ENCODE data around the gene TERT. TPM values are rescaled to one million over a fixed set of nuclear protein-coding genes. Genes with fewer than 3 reads are reported as not detected.
"Not testable (repeated sequence)": the region's sequence is repeated elsewhere in the genome, so short reads cannot be mapped to it uniquely, and the experiment has no call there.

TERT gene
- 2.2 and 3.3 TPM in 2 replicates for total RNA-seq (2014; rRNA removed; shearing (Covaris generic); ENCODE audit: low replicate concordance)

DNA sequence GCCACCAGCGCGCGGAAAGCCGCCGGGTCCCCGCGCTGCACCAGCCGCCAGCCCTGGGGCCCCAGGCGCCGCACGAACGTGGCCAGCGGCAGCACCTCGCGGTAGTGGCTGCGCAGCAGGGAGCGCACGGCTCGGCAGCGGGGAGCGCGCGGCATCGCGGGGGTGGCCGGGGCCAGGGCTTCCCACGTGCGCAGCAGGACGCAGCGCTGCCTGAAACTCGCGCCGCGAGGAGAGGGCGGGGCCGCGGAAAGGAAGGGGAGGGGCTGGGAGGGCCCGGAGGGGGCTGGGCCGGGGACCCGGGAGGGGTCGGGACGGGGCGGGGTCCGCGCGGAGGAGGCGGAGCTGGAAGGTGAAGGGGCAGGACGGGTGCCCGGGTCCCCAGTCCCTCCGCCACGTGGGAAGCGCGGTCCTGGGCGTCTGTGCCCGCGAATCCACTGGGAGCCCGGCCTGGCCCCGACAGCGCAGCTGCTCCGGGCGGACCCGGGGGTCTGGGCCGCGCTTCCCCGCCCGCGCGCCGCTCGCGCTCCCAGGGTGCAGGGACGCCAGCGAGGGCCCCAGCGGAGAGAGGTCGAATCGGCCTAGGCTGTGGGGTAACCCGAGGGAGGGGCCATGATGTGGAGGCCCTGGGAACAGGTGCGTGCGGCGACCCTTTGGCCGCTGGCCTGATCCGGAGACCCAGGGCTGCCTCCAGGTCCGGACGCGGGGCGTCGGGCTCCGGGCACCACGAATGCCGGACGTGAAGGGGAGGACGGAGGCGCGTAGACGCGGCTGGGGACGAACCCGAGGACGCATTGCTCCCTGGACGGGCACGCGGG, at the start of gene TERT:
TSS of gene TERT (minus strand) at position 234 of the 815 bp plus-strand sequence. CDS start at position 155, 79 bp downstream.
- H3K79me2 ChIP-seq (ENCODE audit: low read length), result peaks cover 16% of the 10 kb centered on the region
- H3K4me1 ChIP-seq (ENCODE audit: low read length), result peaks cover 26% of the 10 kb centered on the region
- H3K36me3 ChIP-seq (ENCODE audit: insufficient read depth, low read length), result no peaks in the 10 kb centered on the region
- peak within 1 kb of the TSS; percentile 67 for H3K4me3 ChIP-seq (ENCODE audit: low read length)
- H3K27me3 ChIP-seq (ENCODE audit: low read length), result no peaks in the 10 kb centered on the region
- peak within 1 kb of the TSS; percentile 89 for H3K4me2 ChIP-seq (ENCODE audit: low read depth, low read length, poor library complexity, severe bottlenecking)
- peak within 1 kb of the TSS; percentile 72 for H3K9ac ChIP-seq (ENCODE audit: low read length)
- H3K9me3 ChIP-seq (ENCODE audit: low read length), result no peaks in the 10 kb centered on the region
- no peaks in the 10 kb centered on the region for H3K9me2 ChIP-seq (replicated peaks; ENCODE audit: insufficient read depth, low read length)
- H2AFZ ChIP-seq (ENCODE audit: low read length), result peak within 1 kb of the TSS; percentile 86; the same call in 1 of the 2 replicates
- H3K27ac ChIP-seq (ENCODE audit: low read length), result no peak within 1 kb of the TSS
- no peaks in the 10 kb centered on the region for H4K20me1 ChIP-seq (ENCODE audit: insufficient read depth, low read depth, low read length)
- DNase-seq, result peak; percentile 92

- Histone ChIP-seq H3K4me2 (ENCODE audit: low read depth, low read length, poor library complexity, severe bottlenecking) (peak overlapping the region; percentile 96), H3K9me3 (ENCODE audit: low read length) (no peaks in the 10 kb centered on the region), H3K27ac (ENCODE audit: low read length) (0 out of 2 replicates have a peak overlapping the region, but pooled peaks have one; percentile 5), H3K4me3 (ENCODE audit: low read length) (peak overlapping the region; percentile 76), H3K36me3 (ENCODE audit: insufficient read depth, low read length) (peaks cover 25% of the 10 kb centered on the region), H3K9ac (ENCODE audit: low read length) (peak overlapping the region; percentile 80), H3K27me3 (ENCODE audit: low read length) (no peaks in the 10 kb centered on the region), H3K4me1 (ENCODE audit: low read length) (peaks cover 39% of the 10 kb centered on the region), H3K9me2 (replicated peaks; ENCODE audit: insufficient read depth, low read length) (no peaks in the 10 kb centered on the region), H3K79me2 (ENCODE audit: low read length) (peaks cover 42% of the 10 kb centered on the region), H4K20me1 (ENCODE audit: insufficient read depth, low read depth, low read length) (peaks cover 7% of the 10 kb centered on the region; the same call in 1 of the 2 replicates), H2AFZ (ENCODE audit: low read length) (no peak overlapping the region)
- no peak for DNase-seq
These were observed 49.3 kb upstream of the TERT start for GRCh38 chr5:1343931-1344901.

GRCh38 chr5:1343315-1343751, 48.5 kb upstream of the TERT start:
- peak overlapping the region; percentile 80 for H3K9ac ChIP-seq (ENCODE audit: low read length)
- no peak overlapping the region for H2AFZ ChIP-seq (ENCODE audit: low read length)
- 0 out of 2 replicates have a peak overlapping the region, but pooled peaks have one; percentile 5 for H3K27ac ChIP-seq (ENCODE audit: low read length)
- peak overlapping the region; percentile 76 for H3K4me3 ChIP-seq (ENCODE audit: low read length)
- H3K9me2 ChIP-seq (replicated peaks; ENCODE audit: insufficient read depth, low read length), result no peaks in the 10 kb centered on the region
- peaks cover 42% of the 10 kb centered on the region for H3K79me2 ChIP-seq (ENCODE audit: low read length)
- peaks cover 39% of the 10 kb centered on the region for H3K4me1 ChIP-seq (ENCODE audit: low read length)
- H3K27me3 ChIP-seq (ENCODE audit: low read length), result no peaks in the 10 kb centered on the region
- no peak for DNase-seq
- no peaks in the 10 kb centered on the region for H3K9me3 ChIP-seq (ENCODE audit: low read length)
- peak overlapping the region; percentile 96 for H3K4me2 ChIP-seq (ENCODE audit: low read depth, low read length, poor library complexity, severe bottlenecking)
- 0 out of 2 replicates have a peak, but pooled peaks cover 7% of the 10 kb centered on the region for H4K20me1 ChIP-seq (ENCODE audit: insufficient read depth, low read depth, low read length)
- peaks cover 25% of the 10 kb centered on the region for H3K36me3 ChIP-seq (ENCODE audit: insufficient read depth, low read length)

DNA sequence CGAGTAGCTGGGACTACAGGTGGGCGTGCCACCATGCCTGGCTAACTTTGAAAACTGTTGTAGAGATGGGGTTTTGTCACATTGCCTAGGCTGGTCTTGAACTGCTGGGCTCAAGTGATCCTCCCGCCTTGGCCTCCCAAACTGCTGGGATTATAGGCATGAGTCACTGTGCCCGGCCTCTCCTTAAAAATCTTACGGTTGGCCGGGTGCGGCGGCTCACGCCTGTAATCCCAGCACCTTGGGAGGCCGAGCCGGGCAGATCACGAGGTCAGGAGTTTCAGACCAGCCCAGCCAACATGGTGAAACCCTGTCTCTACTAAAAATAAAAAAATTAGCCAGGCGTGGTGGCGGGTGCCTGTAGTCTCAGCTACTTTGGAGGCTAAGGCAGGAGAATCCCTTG, 47.8 kb upstream of the TERT start:
- peak overlapping the region; percentile 76; the same call in 1 of the 2 replicates for H3K4me3 ChIP-seq (ENCODE audit: low read length)
- not testable (repeated sequence) for H2AFZ ChIP-seq (ENCODE audit: low read length); H3K9me2 ChIP-seq (replicated peaks; ENCODE audit: insufficient read depth, low read length); H3K27me3 ChIP-seq (ENCODE audit: low read length); H4K20me1 ChIP-seq (ENCODE audit: insufficient read depth, low read depth, low read length); DNase-seq; H3K9me3 ChIP-seq (ENCODE audit: low read length)
- peak overlapping the region; percentile 80; the same call in 1 of the 2 replicates for H3K9ac ChIP-seq (ENCODE audit: low read length)
- H3K36me3 ChIP-seq (ENCODE audit: insufficient read depth, low read length), result peaks cover 25% of the 10 kb centered on the region
- H3K79me2 ChIP-seq (ENCODE audit: low read length), result peaks cover 42% of the 10 kb centered on the region
- peaks cover 39% of the 10 kb centered on the region for H3K4me1 ChIP-seq (ENCODE audit: low read length)
- 0 out of 2 replicates have a peak overlapping the region, but pooled peaks have one; percentile 18 for H3K27ac ChIP-seq (ENCODE audit: low read length)
- H3K4me2 ChIP-seq (ENCODE audit: low read depth, low read length, poor library complexity, severe bottlenecking), result peak overlapping the region; percentile 96

- H3K9me3 ChIP-seq (ENCODE audit: low read length), result no peaks in the 10 kb centered on the region
- 0 out of 2 replicates have a peak, but pooled peaks cover 7% of the 10 kb centered on the region for H4K20me1 ChIP-seq (ENCODE audit: insufficient read depth, low read depth, low read length)
- peaks cover 39% of the 10 kb centered on the region for H3K4me1 ChIP-seq (ENCODE audit: low read length)
- no peaks in the 10 kb centered on the region for H3K27me3 ChIP-seq (ENCODE audit: low read length)
- peaks cover 25% of the 10 kb centered on the region for H3K36me3 ChIP-seq (ENCODE audit: insufficient read depth, low read length)
- no peak overlapping the region for H2AFZ ChIP-seq (ENCODE audit: low read length)
- H3K9ac ChIP-seq (ENCODE audit: low read length), result no peak overlapping the region; the same call in 1 of the 2 replicates
- no peak for DNase-seq
- H3K79me2 ChIP-seq (ENCODE audit: low read length), result peaks cover 42% of the 10 kb centered on the region
- H3K4me2 ChIP-seq (ENCODE audit: low read depth, low read length, poor library complexity, severe bottlenecking), result peak overlapping the region; percentile 13
- no peak overlapping the region for H3K4me3 ChIP-seq (ENCODE audit: low read length)
- H3K9me2 ChIP-seq (replicated peaks; ENCODE audit: insufficient read depth, low read length), result no peaks in the 10 kb centered on the region
- H3K27ac ChIP-seq (ENCODE audit: low read length), result no peak overlapping the region
These were observed 47.4 kb upstream of the TERT start for GRCh38 chr5:1342268-1342667.

GRCh38 chr5:1341863-1342262, 47.0 kb upstream of the TERT start:
- DNase-seq, result no peak
- Histone ChIP-seq H3K79me2 (ENCODE audit: low read length) (peaks cover 42% of the 10 kb centered on the region), H3K4me1 (ENCODE audit: low read length) (peaks cover 39% of the 10 kb centered on the region)

DNA sequence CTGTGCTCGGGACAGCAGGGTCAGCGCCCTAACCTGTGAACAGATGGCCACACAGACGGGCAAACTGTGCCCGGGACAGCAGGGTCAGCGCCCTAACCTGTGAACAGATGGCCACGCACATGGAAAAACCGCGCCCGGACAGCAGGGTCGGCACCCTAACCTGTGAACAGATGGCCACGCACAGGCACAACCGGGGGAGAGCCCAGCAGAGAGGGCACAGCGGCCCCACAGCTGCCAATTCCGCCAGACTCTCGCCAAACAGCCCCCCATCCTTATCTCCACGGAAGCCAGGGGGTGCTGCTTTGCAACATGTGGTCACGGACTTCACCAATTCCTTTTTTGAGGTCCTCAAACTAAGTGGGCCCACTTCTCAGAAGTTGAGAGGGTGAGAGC, 44.9 kb upstream of the TERT start:
- not testable (repeated sequence) for H3K9me3 ChIP-seq (ENCODE audit: low read length); DNase-seq; H3K4me2 ChIP-seq (ENCODE audit: low read depth, low read length, poor library complexity, severe bottlenecking); H3K4me3 ChIP-seq (ENCODE audit: low read length); H2AFZ ChIP-seq (ENCODE audit: low read length); H3K9me2 ChIP-seq (replicated peaks; ENCODE audit: insufficient read depth, low read length); H3K9ac ChIP-seq (ENCODE audit: low read length); H3K27me3 ChIP-seq (ENCODE audit: low read length); H4K20me1 ChIP-seq (ENCODE audit: insufficient read depth, low read depth, low read length); H3K27ac ChIP-seq (ENCODE audit: low read length)
- Histone ChIP-seq H3K79me2 (ENCODE audit: low read length) (peaks cover 42% of the 10 kb centered on the region), H3K4me1 (ENCODE audit: low read length) (peaks cover 31% of the 10 kb centered on the region), H3K36me3 (ENCODE audit: insufficient read depth, low read length) (peaks cover 25% of the 10 kb centered on the region)

More at GRCh38 chr5:1341863-1342262, 47.0 kb upstream of the TERT start:
- Histone ChIP-seq H3K4me2 (ENCODE audit: low read depth, low read length, poor library complexity, severe bottlenecking) (peak overlapping the region; percentile 13), H3K27me3 (ENCODE audit: low read length) (no peaks in the 10 kb centered on the region), H4K20me1 (ENCODE audit: insufficient read depth, low read depth, low read length) (0 out of 2 replicates have a peak, but pooled peaks cover 7% of the 10 kb centered on the region), H2AFZ (ENCODE audit: low read length) (no peak overlapping the region), H3K9me2 (replicated peaks; ENCODE audit: insufficient read depth, low read length) (no peaks in the 10 kb centered on the region), H3K27ac (ENCODE audit: low read length) (no peak overlapping the region), H3K4me3 (ENCODE audit: low read length) (no peak overlapping the region), H3K9ac (ENCODE audit: low read length) (no peak overlapping the region; the same call in 1 of the 2 replicates), H3K36me3 (ENCODE audit: insufficient read depth, low read length) (peaks cover 25% of the 10 kb centered on the region), H3K9me3 (ENCODE audit: low read length) (no peaks in the 10 kb centered on the region)

Measured in Karpas-422 (cell line).